Activated CD8-positive, alpha-beta T cell treated with anti-CD3 and anti-CD28 coated beads, Interleukin-2, amount 10 ng/mL, durations not matched to agents 7 days and 5 days (primary cell): ENCODE measurements around the gene MPO. TPM values are rescaled to one million over a fixed set of nuclear protein-coding genes. Genes with fewer than 3 reads are reported as not detected.

Source experiments
- ATAC-seq: fragments of 150-1000 bp; cut with Tn5 transposase; one replicate; pipeline ENCODE4 v1.10.0; 2021; ENCODE audit warnings: moderate library complexity
- CTCF ChIA-PET: fragments of 350-600 bp; sonication (Branson Sonifier 250); formaldehyde crosslinking; loops from one replicate; lab custom pipeline; 2021; ENCODE audit warnings: antibody characterized with exemption; lab: Charles Lee
- POLR2A ChIA-PET: fragments of 350-600 bp; sonication (Branson Sonifier 250); formaldehyde crosslinking; loops from one replicate; lab custom pipeline; 2021; ENCODE audit warnings: antibody characterized with exemption; lab: Charles Lee
- DNase-seq: peaks from one replicate; pipeline ENCODE4 v3.0.0-alpha.2; 2020
- H3K27ac Mint-ChIP-seq: one replicate; pipeline ENCODE4 v1.8.0; 2021; ENCODE audit warnings: mild to moderate bottlenecking, mixed read lengths
- H3K27me3 Mint-ChIP-seq: one replicate; pipeline ENCODE4 v1.8.0; 2021; ENCODE audit warnings: low read depth, mixed read lengths
- H3K36me3 Mint-ChIP-seq: one replicate; pipeline ENCODE4 v1.8.0; 2021; ENCODE audit warnings: low read depth, mixed read lengths
- H3K4me1 Mint-ChIP-seq: one replicate; pipeline ENCODE4 v1.8.0; 2021; ENCODE audit warnings: low read depth, mixed read lengths
- H3K4me3 Mint-ChIP-seq: one replicate; pipeline ENCODE4 v1.8.0; 2021; ENCODE audit warnings: mild to moderate bottlenecking, mixed read lengths
- H3K9me3 Mint-ChIP-seq: one replicate; pipeline ENCODE4 v1.8.0; 2022; ENCODE audit warnings: mixed read lengths; ENCODE audit not compliant: insufficient read depth
- total RNA-seq, 2 experiments: library from RNA; stranded (reverse); gene quantifications; one replicate each; pipeline ENCODE4 v1.2.3, GENCODE V29; 2021

The MPO gene
- total RNA-seq, 2 experiments from 2014 or later = not detected

DNA sequence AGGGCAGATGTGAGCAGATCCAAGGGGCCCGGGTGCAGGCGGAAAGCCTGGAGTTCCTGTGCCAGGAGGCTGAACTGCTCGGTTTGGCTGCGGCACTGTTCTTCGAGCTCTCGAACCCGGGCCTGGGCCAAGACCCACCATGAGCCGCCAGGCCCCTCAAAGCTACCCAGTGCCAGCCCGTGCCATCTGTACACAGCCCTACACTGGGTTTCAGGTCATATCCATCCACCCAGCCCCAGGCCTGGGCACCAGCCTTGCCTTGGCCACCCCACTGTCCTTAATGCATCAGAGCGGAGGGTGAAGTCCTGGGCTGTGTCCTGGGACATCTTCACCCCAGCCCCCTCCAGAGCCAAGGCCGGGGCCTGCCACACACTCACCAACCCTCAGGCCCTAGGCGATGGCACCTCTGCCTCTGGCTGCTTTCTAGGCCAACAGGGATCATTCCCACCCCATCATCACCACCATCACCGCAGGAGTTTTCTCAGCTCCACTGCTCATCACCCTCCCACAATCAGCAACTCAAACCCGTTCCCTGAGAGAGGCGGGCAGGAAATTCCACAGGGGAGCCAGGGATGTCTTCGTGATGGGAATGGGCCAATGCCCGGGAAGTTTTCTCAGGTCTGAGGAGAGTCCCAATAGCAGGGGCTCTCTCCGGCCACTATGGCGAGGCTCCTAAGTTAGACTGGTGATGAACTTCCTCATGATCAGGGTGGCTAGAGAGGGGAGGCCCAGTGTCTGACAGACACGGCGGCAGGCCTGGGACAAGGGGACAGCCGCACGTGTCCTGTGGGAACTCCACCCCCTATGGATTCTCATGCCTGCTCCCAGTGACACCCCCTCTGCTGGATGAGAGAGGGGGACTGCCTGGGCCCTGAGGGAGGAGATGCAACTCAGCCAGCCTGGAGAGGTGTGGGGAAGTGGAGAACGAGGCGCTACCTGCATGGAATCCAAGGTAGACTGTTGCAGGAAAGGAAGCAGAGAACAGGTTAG lies 38.7 kb upstream of the MPO start:
- H3K9me3 Mint-ChIP-seq = no peaks in the 10 kb centered on the region
- H3K4me3 Mint-ChIP-seq = no peak overlapping the region
- ChIA-PET POLR2A (interaction anchor here (9.5 to 28.8 kb wide), 3 partner anchors 7 to 34 kb away, joined by 122 to 2649 read pairs (median 255); partner anchors contain the start of genes SUPT4H1 and TSPOAP1), CTCF (interaction anchor here (1.3 to 7.5 kb wide), 3 partner anchors 8 to 96 kb away, joined by 3 to 235 read pairs (median 135); partner anchors contain the start of gene RNF43)
- ATAC-seq (no peak), DNase-seq (no peak)
- H3K27me3 Mint-ChIP-seq = no peaks in the 10 kb centered on the region
- H3K4me1 Mint-ChIP-seq = peaks cover 19% of the 10 kb centered on the region
- no peak overlapping the region for H3K27ac Mint-ChIP-seq
- H3K36me3 Mint-ChIP-seq = peaks cover 32% of the 10 kb centered on the region

DNA sequence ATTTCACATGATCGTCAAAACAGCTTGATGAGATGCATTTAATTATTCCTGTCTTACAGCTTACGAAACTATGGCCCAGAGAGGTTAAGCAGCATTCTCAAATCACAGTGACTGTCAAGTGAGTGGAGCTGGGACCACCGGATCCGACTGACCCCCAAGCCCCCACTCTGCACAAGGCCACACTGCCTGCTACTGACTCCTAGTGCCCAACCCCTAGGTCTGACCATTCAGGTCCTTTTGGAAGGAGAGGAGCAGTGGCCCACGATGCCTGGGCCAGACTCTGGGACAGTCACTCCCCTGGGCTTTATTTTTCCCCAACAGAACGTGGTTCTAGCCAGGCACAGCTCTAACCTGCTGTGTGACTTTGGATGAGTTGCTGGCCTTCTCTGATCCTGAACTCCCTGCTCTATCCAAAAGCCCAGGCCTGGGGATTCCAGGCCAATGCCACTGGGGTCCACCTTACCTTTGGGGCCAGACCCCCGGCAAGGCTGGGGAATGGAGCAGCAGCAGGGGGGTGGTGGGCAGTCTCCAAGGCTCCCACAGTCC lies 38.0 kb upstream of the MPO start:
- DNase-seq (no peak), ATAC-seq (no peak)
- ChIA-PET POLR2A (interaction anchor here (1.9 to 28.8 kb wide), 4 partner anchors 8 to 44 kb away, joined by 7 to 2649 read pairs (median 188); partner anchors contain the start of genes SUPT4H1 and TSPOAP1), CTCF (interaction anchor here (1.3 to 7.5 kb wide), 9 partner anchors 9 to 170 kb away, joined by 3 to 235 read pairs (median 11); partner anchors contain the start of genes HSF5, RNF43 and SUPT4H1)
- Mint-ChIP-seq H3K36me3 (peaks cover 28% of the 10 kb centered on the region), H3K9me3 (no peaks in the 10 kb centered on the region), H3K4me3 (no peak overlapping the region), H3K27me3 (no peaks in the 10 kb centered on the region), H3K27ac (no peak overlapping the region), H3K4me1 (peaks cover 19% of the 10 kb centered on the region)

DNA sequence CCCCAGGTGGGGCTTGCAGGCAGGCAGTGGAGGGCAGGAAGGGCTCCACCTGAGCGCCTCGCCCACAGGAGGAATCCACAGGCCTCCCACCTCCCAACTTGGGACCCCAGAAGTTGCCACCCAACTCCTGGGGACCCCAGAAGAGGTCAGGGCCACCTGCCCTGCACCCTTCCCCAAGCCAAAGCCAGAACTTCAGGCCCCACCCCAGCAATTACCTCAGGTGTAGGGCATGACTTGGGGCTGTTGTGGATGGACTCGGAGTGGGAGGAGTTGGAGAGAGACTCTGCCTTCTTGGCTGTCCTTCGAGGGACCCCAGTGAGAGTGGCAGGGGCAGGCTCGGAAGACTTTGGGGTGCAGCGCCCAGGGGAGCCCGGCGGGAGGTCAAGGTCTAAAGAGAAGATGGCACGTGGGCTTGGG lies 37.3 kb upstream of the MPO start:
- DNase-seq (peak; percentile 19), ATAC-seq (no peak)
- H3K4me1 Mint-ChIP-seq = peaks cover 19% of the 10 kb centered on the region
- peak overlapping the region; percentile 71 for H3K27ac Mint-ChIP-seq
- peaks cover 23% of the 10 kb centered on the region for H3K36me3 Mint-ChIP-seq
- no peaks in the 10 kb centered on the region for H3K9me3 Mint-ChIP-seq
- ChIA-PET CTCF (interaction anchor here (0.7 to 7.5 kb wide), 47 partner anchors 9 to 314 kb away, joined by 3 to 235 read pairs (median 7); partner anchors contain the start of genes HSF5, MTMR4, RNF43 and SUPT4H1), POLR2A (interaction anchor here (0.9 to 28.8 kb wide), 7 partner anchors 9 to 99 kb away, joined by 3 to 2649 read pairs (median 10); partner anchors contain the start of genes RNF43, SUPT4H1 and TSPOAP1)
- H3K27me3 Mint-ChIP-seq = no peaks in the 10 kb centered on the region
- no peak overlapping the region for H3K4me3 Mint-ChIP-seq

DNA sequence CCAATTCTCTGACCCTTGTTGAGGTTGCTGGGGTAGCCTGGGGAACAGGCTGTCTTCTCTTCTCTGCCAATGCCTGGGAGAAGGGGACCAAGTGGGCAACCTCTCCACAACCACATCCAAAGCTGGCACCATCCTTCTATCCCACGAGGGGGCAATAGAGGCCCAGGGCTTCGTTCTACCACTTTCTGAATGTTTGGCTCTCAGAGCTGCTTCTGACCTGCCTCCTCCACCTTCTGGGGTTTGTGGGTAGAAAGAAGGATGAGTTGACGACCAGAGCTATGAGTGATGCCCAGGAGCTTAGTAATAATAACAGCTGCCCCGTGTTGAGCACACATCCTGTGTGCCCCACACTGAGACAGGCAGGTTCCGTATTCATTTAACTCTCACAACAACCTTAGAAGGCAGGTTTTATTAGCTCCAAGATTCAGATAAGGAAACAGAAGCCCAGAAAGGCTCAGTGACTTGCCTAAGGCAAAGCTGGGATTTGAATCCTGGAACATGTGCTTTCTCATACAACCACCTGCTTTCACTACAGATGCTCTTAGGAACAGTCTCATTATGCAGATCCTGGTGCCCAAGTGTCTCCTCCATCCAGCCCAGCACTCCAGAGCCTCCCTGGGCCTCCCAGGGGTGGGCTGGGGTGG lies 36.8 kb upstream of the MPO start:
- H3K4me1 Mint-ChIP-seq = peaks cover 19% of the 10 kb centered on the region
- POLR2A ChIA-PET = interaction anchor here (0.9 to 28.8 kb wide), 10 partner anchors 9 to 314 kb away, joined by 3 to 2649 read pairs (median 8); partner anchors contain the start of genes RNF43, SUPT4H1 and TSPOAP1
- H3K36me3 Mint-ChIP-seq = peaks cover 23% of the 10 kb centered on the region
- no peaks in the 10 kb centered on the region for H3K27me3 Mint-ChIP-seq
- H3K4me3 Mint-ChIP-seq = peak overlapping the region; percentile 27
- H3K27ac Mint-ChIP-seq = peak overlapping the region; percentile 71
- H3K9me3 Mint-ChIP-seq = no peaks in the 10 kb centered on the region
- ATAC-seq (peak; percentile 85), DNase-seq (peak; percentile 83)
- CTCF ChIA-PET = interaction anchor here (0.7 to 7.5 kb wide), 50 partner anchors 9 to 314 kb away, joined by 3 to 235 read pairs (median 7); partner anchors contain the start of genes HSF5, MTMR4, RNF43 and SUPT4H1

DNA sequence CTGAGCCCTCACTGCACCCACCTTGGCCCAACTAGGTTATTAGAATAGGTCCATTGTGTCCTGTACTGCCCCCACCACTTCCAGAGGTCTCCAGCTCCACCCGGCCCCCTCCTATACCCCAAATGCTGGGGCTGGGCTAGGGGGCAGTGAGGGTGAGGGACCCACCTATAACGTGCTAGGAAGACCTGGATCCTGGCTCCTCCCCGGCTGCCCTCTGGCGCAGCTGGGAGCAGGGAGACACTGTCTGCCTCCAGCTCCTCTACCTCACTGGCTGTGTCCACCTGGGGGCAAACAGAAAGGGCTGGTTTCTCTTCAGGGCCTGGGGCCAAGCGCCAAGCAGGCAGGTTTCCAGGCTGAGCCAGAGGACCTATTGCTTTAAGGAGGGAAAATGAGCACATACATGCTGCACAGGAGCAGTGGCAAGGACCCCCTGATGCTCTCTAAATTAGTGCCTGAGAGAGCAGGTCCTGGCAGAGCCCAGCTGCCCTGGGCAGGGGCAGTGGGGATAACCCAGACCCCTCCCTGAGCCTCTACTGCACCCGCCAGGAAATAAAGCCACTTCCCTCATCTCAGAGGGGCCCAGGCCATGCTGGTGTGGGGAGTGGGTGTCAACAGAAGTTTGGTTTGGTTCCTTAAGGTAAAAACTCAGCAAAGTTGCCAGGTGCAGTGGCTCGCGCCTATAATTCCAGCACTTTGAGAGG lies 35.7 kb upstream of the MPO start:
- no peak overlapping the region for H3K4me3 Mint-ChIP-seq
- peaks cover 16% of the 10 kb centered on the region for H3K36me3 Mint-ChIP-seq
- no peak for ATAC-seq
- no peaks in the 10 kb centered on the region for H3K9me3 Mint-ChIP-seq
- DNase-seq = peak; percentile 19
- POLR2A ChIA-PET = interaction anchor here (0.8 to 28.8 kb wide), 10 partner anchors 9 to 315 kb away, joined by 3 to 2649 read pairs (median 8); partner anchors contain the start of genes RNF43, SUPT4H1 and TSPOAP1
- H3K27ac Mint-ChIP-seq = no peak overlapping the region
- H3K27me3 Mint-ChIP-seq = no peaks in the 10 kb centered on the region
- peaks cover 19% of the 10 kb centered on the region for H3K4me1 Mint-ChIP-seq
- CTCF ChIA-PET = interaction anchor here (1.0 to 7.5 kb wide), 27 partner anchors 8 to 272 kb away, joined by 3 to 235 read pairs (median 11); partner anchors contain the start of genes HSF5, MTMR4, RNF43 and SUPT4H1

DNA sequence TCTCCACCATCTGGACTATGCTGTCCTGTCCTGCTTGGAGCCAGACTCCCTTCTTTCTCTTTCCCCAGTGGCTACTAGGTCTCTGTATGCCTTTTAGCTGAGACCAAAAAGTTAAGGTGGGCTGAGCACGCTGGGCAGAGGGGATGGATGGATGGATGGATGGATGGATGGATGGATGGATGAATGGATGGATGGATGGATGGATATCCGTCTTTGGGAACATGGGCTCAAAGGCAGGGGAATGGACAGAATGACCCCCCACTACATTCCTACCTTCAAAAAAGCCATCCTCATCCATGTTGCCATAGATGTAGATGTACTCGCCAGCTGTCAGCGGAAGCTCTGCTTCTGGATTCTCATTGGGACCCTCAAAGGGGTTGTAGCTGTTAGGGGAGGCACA lies 35.0 kb upstream of the MPO start:
- Mint-ChIP-seq H3K27me3 (no peaks in the 10 kb centered on the region), H3K36me3 (peaks cover 14% of the 10 kb centered on the region), H3K4me3 (no peak overlapping the region), H3K27ac (no peak overlapping the region), H3K9me3 (no peaks in the 10 kb centered on the region), H3K4me1 (peaks cover 19% of the 10 kb centered on the region)
- ChIA-PET CTCF (interaction anchor here (1.3 to 7.5 kb wide), 9 partner anchors 7 to 132 kb away, joined by 5 to 235 read pairs (median 62); partner anchors contain the start of genes RNF43, SUPT4H1 and TSPOAP1), POLR2A (interaction anchor here (0.8 to 28.8 kb wide), 5 partner anchors 11 to 150 kb away, joined by 3 to 2649 read pairs (median 122); partner anchors contain the start of genes SUPT4H1 and TSPOAP1)
- ATAC-seq (no peak), DNase-seq (peak; percentile 16)

GRCh38 chr17:58315281-58315711 lies 34.6 kb upstream of the MPO start:
- ChIA-PET POLR2A (interaction anchor here (1.1 to 28.8 kb wide), 4 partner anchors 11 to 38 kb away, joined by 3 to 2649 read pairs (median 188); partner anchors contain the start of genes SUPT4H1 and TSPOAP1), CTCF (interaction anchor here (0.7 to 7.5 kb wide), 12 partner anchors 11 to 173 kb away, joined by 3 to 235 read pairs (median 22); partner anchors contain the start of genes HSF5, RNF43, SUPT4H1 and TSPOAP1)
- H3K4me3 Mint-ChIP-seq = no peak overlapping the region
- no peaks in the 10 kb centered on the region for H3K9me3 Mint-ChIP-seq
- DNase-seq (peak; percentile 20), ATAC-seq (no peak)
- H3K27me3 Mint-ChIP-seq = no peaks in the 10 kb centered on the region
- peaks cover 19% of the 10 kb centered on the region for H3K4me1 Mint-ChIP-seq
- H3K36me3 Mint-ChIP-seq = peaks cover 13% of the 10 kb centered on the region
- no peak overlapping the region for H3K27ac Mint-ChIP-seq

DNA sequence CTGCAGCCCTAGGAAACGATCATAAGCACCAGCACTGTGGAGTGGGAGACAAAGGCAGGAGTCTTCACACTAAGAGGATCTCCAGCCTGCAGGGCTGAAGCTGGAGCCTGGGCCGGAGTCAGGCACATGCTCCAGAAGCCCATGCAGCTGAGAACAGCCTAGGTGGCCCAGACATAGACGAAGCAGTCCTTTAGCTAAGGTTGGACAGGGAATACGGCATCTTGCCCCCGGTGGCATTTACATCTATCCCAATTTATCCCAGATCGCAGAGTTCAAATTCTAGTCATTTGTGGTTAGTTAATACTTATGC lies 33.9 kb upstream of the MPO start:
- DNase-seq = no peak

GRCh38 chr17:58313815-58314705 lies 33.3 kb upstream of the MPO start:
- Mint-ChIP-seq H3K9me3 (no peaks in the 10 kb centered on the region), H3K4me3 (no peak overlapping the region), H3K27me3 (no peaks in the 10 kb centered on the region), H3K4me1 (peaks cover 19% of the 10 kb centered on the region), H3K36me3 (peaks cover 13% of the 10 kb centered on the region), H3K27ac (no peak overlapping the region)
- ChIA-PET CTCF (interaction anchor here (0.7 to 7.5 kb wide), 9 partner anchors 10 to 174 kb away, joined by 3 to 235 read pairs (median 4); partner anchors contain the start of genes HSF5 and RNF43), POLR2A (interaction anchor here (9.5 to 28.8 kb wide), 2 partner anchors 13 to 25 kb away, joined by 122 to 2649 read pairs; partner anchors contain the start of gene TSPOAP1)
- DNase-seq = peak; percentile 16
- no peak for ATAC-seq

More for the DNA sequence above, 33.9 kb upstream of the MPO start:
- Mint-ChIP-seq H3K4me3 (no peak overlapping the region), H3K4me1 (peaks cover 19% of the 10 kb centered on the region), H3K27me3 (no peaks in the 10 kb centered on the region), H3K36me3 (peaks cover 13% of the 10 kb centered on the region), H3K9me3 (no peaks in the 10 kb centered on the region), H3K27ac (no peak overlapping the region)
- no peak for ATAC-seq
- CTCF ChIA-PET = interaction anchor here (0.7 to 7.5 kb wide), 8 partner anchors 10 to 173 kb away, joined by 3 to 235 read pairs (median 6); partner anchors contain the start of genes HSF5 and RNF43
- POLR2A ChIA-PET = interaction anchor here (9.5 to 28.8 kb wide), 2 partner anchors 12 to 25 kb away, joined by 122 to 2649 read pairs; partner anchors contain the start of gene TSPOAP1
